KMS-11 (cell line): ENCODE measurements around the gene ADGRD1.

Experiments
- H2AFZ ChIP-seq: fragments of 200-600 bp; sonication (generic); 2 replicates; pipeline ENCODE4 v1.6.1; 2016; ENCODE audit warnings: antibody characterized with exemption, mixed run types, low read depth
- H3K27ac ChIP-seq: fragments of 200-600 bp; sonication (generic); 2 replicates; pipeline ENCODE4 v1.6.1; 2016; ENCODE audit warnings: mild to moderate bottlenecking, mixed run types
- H3K27me3 ChIP-seq: fragments of 200-600 bp; sonication (generic); 2 replicates; pipeline ENCODE4 v1.6.1; 2017; ENCODE audit warnings: mild to moderate bottlenecking, low read depth, mixed run types, moderate library complexity; ENCODE audit not compliant: insufficient read depth
- H3K36me3 ChIP-seq: fragments of 200-600 bp; sonication (generic); 2 replicates; pipeline ENCODE4 v1.6.1; 2017; ENCODE audit warnings: mild to moderate bottlenecking, mixed run types; ENCODE audit not compliant: insufficient read depth
- H3K4me1 ChIP-seq: fragments of 200-600 bp; sonication (generic); 2 replicates; pipeline ENCODE4 v1.6.1; 2016; ENCODE audit warnings: mild to moderate bottlenecking, low read depth, mixed run types; ENCODE audit not compliant: poor library complexity, severe bottlenecking
- H3K4me2 ChIP-seq: fragments of 200-600 bp; sonication (generic); 2 replicates; pipeline ENCODE4 v1.7.0; 2016; ENCODE audit warnings: mild to moderate bottlenecking, mixed run types
- H3K4me3 ChIP-seq: fragments of 200-600 bp; sonication (generic); IDR thresholded peaks from 2 replicates; pipeline ENCODE4 v1.6.1; 2017; ENCODE audit warnings: low read depth, low read length, mixed read lengths; ENCODE audit not compliant: insufficient read depth
- H3K79me2 ChIP-seq: fragments of 200-600 bp; sonication (generic); 2 replicates; pipeline ENCODE4 v1.6.1; 2016; ENCODE audit warnings: low read depth, mixed run types; ENCODE audit not compliant: insufficient read depth
- H3K9ac ChIP-seq: fragments of 200-600 bp; sonication (generic); 2 replicates; pipeline ENCODE4 v1.6.1; 2016; ENCODE audit warnings: mild to moderate bottlenecking, mixed run types
- H4K20me1 ChIP-seq: fragments of 200-600 bp; sonication (generic); 2 replicates; pipeline ENCODE4 v1.6.1; 2016; ENCODE audit warnings: mild to moderate bottlenecking, mixed run types; ENCODE audit not compliant: insufficient read depth
- TF ChIP-seq, protein P1 (sequence below): fragments of 200-600 bp; sonication (generic); conservative IDR thresholded peaks from 2 replicates; pipeline ENCODE4 v1.6.1; 2017; ENCODE audit warnings: low read depth, mild to moderate bottlenecking, antibody characterized with exemption, low read length, moderate library complexity, mixed read lengths

The ADGRD1 gene

DNA sequence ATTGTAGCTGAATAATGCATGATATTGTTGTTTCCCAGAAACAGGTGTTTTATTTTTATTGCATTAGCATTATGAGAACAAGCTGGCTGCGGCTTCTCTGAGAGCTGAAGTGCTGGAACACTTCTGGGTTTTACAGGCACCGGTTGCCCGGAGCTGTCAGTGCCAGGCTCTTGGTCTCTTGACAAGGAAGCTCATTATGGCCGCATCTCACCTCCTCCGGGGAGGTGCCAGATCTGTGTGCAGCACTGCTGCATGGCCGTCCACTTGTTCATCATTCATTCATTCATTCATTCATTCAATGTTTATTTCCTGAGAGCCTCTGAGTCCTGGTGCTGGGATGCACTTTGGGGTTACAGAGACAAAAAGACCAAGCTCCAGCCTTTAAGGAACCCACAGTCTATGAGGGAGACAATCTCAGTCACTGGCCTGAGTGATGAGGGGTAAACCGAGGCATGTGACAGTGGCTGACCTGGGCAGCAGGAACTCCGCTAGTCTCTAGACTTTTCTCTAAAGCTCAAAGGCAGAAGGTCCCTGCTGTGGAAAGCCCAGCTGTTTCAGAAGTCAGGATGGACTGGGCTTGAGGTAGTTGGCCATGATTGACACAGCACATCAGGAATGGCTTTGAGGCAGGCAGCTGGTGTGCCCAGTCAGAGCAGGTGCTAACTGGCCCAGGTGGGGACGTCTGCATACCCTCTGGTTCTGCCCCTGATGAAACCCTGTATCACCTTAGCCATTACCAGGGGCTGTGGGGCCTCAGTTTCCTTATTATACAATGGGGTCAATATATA is 181.0 kb downstream of the ADGRD1 start:
- H3K4me1 ChIP-seq: no peaks in the 10 kb centered on the region
- no peaks in the 10 kb centered on the region for H3K36me3 ChIP-seq
- no peak overlapping the region for H3K4me2 ChIP-seq
- no peaks in the 10 kb centered on the region for H3K27me3 ChIP-seq
- H2AFZ ChIP-seq: no peak overlapping the region
- no peak overlapping the region for H3K4me3 ChIP-seq
- TF ChIP-seq, protein P1, sequence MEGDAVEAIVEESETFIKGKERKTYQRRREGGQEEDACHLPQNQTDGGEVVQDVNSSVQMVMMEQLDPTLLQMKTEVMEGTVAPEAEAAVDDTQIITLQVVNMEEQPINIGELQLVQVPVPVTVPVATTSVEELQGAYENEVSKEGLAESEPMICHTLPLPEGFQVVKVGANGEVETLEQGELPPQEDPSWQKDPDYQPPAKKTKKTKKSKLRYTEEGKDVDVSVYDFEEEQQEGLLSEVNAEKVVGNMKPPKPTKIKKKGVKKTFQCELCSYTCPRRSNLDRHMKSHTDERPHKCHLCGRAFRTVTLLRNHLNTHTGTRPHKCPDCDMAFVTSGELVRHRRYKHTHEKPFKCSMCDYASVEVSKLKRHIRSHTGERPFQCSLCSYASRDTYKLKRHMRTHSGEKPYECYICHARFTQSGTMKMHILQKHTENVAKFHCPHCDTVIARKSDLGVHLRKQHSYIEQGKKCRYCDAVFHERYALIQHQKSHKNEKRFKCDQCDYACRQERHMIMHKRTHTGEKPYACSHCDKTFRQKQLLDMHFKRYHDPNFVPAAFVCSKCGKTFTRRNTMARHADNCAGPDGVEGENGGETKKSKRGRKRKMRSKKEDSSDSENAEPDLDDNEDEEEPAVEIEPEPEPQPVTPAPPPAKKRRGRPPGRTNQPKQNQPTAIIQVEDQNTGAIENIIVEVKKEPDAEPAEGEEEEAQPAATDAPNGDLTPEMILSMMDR: no peak
- H3K79me2 ChIP-seq: no peaks in the 10 kb centered on the region
- no peak overlapping the region for H3K9ac ChIP-seq
- no peak overlapping the region for H3K27ac ChIP-seq
- H4K20me1 ChIP-seq: no peaks in the 10 kb centered on the region

DNA sequence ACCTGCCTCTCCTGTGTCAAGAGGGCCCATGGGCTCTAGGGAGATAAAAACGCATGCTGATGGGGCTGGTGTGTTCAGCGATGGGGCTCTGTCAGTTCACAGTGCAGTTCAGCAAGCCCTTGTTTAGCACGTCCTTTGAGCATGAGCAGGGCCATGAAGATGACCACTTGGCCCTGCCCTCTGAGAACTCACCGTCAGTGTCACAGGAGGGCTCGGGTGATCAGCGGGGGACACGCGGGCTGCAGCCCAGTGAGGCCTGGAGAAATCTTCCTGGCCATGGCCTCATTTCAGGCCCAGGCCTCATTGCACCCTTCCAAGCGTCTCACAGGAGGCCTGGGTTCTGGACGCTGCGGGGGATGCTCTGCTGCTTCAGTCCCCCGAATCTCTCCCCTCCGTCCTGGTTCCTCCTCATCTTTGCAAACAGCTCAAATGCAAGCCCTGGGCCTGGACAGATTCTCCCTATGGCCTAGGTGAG is 181.6 kb downstream of the ADGRD1 start:
- H3K27ac ChIP-seq: no peak overlapping the region
- no peak overlapping the region for H3K4me2 ChIP-seq
- no peaks in the 10 kb centered on the region for H3K4me1 ChIP-seq
- no peak overlapping the region for H3K4me3 ChIP-seq
- no peak overlapping the region for H2AFZ ChIP-seq
- TF ChIP-seq, protein P1: no peak
- H3K9ac ChIP-seq: no peak overlapping the region
- no peaks in the 10 kb centered on the region for H4K20me1 ChIP-seq
- no peaks in the 10 kb centered on the region for H3K36me3 ChIP-seq
- no peaks in the 10 kb centered on the region for H3K27me3 ChIP-seq
- H3K79me2 ChIP-seq: no peaks in the 10 kb centered on the region

DNA sequence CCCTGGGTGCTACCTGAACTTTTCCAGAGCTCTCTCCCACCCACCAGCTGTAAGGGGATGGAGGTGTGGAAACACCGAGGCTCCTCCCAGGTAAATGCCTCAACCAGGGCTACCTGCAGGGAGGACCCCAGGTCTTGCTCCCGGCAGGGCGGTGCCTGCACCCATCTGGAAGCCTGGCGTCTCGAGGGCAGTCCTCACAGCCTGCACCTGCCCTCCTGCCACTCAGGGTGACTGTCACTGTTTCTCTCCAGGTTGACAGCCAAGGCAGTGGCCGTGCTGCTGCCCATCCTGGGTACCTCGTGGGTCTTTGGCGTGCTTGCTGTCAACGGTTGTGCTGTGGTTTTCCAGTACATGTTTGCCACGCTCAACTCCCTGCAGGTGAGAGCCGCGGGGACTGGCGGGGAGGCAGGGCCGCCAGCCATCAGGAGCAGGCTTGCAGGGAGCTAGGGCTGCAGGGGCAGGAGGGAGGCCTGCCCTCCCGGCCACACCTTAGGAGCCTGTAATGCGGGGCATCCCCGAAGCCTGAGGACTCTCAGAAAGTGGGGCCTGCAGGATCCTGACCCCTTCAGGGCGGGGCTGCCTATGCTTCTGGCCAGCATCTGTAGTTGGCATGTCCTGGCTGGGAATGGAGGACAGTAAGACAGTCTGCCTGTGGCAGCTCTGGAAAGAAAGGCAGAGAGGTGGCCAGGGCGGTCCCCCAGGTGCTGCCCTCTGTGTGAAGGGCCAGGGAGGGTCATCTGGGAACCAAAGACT is 182.3 kb downstream of the ADGRD1 start:
- no peak overlapping the region for H3K9ac ChIP-seq
- no peaks in the 10 kb centered on the region for H4K20me1 ChIP-seq
- no peak overlapping the region for H3K4me2 ChIP-seq
- no peaks in the 10 kb centered on the region for H3K79me2 ChIP-seq
- no peaks in the 10 kb centered on the region for H3K36me3 ChIP-seq
- TF ChIP-seq, protein P1: no peak
- no peak overlapping the region for H3K4me3 ChIP-seq
- H3K27ac ChIP-seq: no peak overlapping the region
- no peaks in the 10 kb centered on the region for H3K27me3 ChIP-seq
- no peaks in the 10 kb centered on the region for H3K4me1 ChIP-seq
- no peak overlapping the region for H2AFZ ChIP-seq

DNA sequence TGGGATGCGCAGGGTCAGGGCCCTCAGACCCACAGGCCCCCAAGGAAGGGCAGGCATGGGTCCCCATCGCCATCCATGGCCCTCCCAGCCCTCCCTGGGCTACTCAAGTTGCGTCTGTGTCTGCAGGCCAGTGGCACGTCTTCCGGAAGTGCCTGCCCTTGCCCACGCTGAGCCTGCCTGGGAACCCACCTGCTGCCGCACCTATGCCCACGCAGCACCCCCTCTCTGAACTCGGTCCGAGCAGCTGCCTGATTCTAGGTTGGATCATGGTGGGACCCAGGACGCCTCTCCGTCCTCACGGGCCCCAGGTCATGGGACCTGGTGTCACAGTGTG is 182.8 kb downstream of the ADGRD1 start:
- TF ChIP-seq, protein P1: no peak

More for the DNA sequence above, 182.8 kb downstream of the ADGRD1 start:
- no peaks in the 10 kb centered on the region for H4K20me1 ChIP-seq
- H3K27ac ChIP-seq: no peak overlapping the region
- H3K4me3 ChIP-seq: no peak overlapping the region
- no peak overlapping the region for H3K4me2 ChIP-seq
- H3K36me3 ChIP-seq: no peaks in the 10 kb centered on the region
- H3K9ac ChIP-seq: no peak overlapping the region
- no peaks in the 10 kb centered on the region for H3K4me1 ChIP-seq
- H3K79me2 ChIP-seq: no peaks in the 10 kb centered on the region
- H3K27me3 ChIP-seq: no peaks in the 10 kb centered on the region
- no peak overlapping the region for H2AFZ ChIP-seq
